H1 (cell line): ENCODE data around the gene LGALS9. TPM values are rescaled to one million over a fixed set of nuclear protein-coding genes. Genes with fewer than 3 reads are reported as not detected.

Experiments
- polyA plus RNA-seq, 7 experiments: library from polyadenylated mRNA; depleted of rRNA in 3 of 7; stranded (reverse) in 5 of 7; unstranded in 2 of 7; fragments of >200 nt in 5 of 7; fragments of 200-250 nt in 2 of 7; gene quantifications; 1 replicate in 5 of 7; 2 replicates in 1 of 7; 4 replicates in 1 of 7; pipeline versions ENCODE4 v1.2.1 to v1.2.3, GENCODE V29; 2011 to 2013; ENCODE audit warnings: missing spikeins in 2 of 7, mixed read lengths in 2 of 7
- total RNA-seq: library from RNA; stranded (reverse); fragmentation: NEBNext Ultra II Directional; extraction: Animal tissue kit (Norgen Biotek cat#: 25700); gene quantifications from 2 replicates; pipeline ENCODE4 v1.2.1, GENCODE V29; 2021
- TF ChIP-seq, protein P1 (sequence below): fragments of 300-600 bp; sonication (generic); IDR thresholded peaks from 2 replicates; pipeline ENCODE4 v1.7.1; 2012; ENCODE audit warnings: low read length, moderate library complexity, mild to moderate bottlenecking, inconsistent platforms; ENCODE audit not compliant: insufficient replicate concordance
- TF ChIP-seq, protein P2 (sequence below): IDR thresholded peaks from 2 replicates; pipeline ENCODE4 v1.6.1; 2011; ENCODE audit warnings: low read length, improper control_type of control experiment

The LGALS9 gene
- total and polyA plus RNA-seq, 2 of the 8 experiments (the other 6 are each of a cell fraction or from before 2014, with no cell fraction given) = 0.95 to 1.7 TPM

- TF ChIP-seq, protein P1, sequence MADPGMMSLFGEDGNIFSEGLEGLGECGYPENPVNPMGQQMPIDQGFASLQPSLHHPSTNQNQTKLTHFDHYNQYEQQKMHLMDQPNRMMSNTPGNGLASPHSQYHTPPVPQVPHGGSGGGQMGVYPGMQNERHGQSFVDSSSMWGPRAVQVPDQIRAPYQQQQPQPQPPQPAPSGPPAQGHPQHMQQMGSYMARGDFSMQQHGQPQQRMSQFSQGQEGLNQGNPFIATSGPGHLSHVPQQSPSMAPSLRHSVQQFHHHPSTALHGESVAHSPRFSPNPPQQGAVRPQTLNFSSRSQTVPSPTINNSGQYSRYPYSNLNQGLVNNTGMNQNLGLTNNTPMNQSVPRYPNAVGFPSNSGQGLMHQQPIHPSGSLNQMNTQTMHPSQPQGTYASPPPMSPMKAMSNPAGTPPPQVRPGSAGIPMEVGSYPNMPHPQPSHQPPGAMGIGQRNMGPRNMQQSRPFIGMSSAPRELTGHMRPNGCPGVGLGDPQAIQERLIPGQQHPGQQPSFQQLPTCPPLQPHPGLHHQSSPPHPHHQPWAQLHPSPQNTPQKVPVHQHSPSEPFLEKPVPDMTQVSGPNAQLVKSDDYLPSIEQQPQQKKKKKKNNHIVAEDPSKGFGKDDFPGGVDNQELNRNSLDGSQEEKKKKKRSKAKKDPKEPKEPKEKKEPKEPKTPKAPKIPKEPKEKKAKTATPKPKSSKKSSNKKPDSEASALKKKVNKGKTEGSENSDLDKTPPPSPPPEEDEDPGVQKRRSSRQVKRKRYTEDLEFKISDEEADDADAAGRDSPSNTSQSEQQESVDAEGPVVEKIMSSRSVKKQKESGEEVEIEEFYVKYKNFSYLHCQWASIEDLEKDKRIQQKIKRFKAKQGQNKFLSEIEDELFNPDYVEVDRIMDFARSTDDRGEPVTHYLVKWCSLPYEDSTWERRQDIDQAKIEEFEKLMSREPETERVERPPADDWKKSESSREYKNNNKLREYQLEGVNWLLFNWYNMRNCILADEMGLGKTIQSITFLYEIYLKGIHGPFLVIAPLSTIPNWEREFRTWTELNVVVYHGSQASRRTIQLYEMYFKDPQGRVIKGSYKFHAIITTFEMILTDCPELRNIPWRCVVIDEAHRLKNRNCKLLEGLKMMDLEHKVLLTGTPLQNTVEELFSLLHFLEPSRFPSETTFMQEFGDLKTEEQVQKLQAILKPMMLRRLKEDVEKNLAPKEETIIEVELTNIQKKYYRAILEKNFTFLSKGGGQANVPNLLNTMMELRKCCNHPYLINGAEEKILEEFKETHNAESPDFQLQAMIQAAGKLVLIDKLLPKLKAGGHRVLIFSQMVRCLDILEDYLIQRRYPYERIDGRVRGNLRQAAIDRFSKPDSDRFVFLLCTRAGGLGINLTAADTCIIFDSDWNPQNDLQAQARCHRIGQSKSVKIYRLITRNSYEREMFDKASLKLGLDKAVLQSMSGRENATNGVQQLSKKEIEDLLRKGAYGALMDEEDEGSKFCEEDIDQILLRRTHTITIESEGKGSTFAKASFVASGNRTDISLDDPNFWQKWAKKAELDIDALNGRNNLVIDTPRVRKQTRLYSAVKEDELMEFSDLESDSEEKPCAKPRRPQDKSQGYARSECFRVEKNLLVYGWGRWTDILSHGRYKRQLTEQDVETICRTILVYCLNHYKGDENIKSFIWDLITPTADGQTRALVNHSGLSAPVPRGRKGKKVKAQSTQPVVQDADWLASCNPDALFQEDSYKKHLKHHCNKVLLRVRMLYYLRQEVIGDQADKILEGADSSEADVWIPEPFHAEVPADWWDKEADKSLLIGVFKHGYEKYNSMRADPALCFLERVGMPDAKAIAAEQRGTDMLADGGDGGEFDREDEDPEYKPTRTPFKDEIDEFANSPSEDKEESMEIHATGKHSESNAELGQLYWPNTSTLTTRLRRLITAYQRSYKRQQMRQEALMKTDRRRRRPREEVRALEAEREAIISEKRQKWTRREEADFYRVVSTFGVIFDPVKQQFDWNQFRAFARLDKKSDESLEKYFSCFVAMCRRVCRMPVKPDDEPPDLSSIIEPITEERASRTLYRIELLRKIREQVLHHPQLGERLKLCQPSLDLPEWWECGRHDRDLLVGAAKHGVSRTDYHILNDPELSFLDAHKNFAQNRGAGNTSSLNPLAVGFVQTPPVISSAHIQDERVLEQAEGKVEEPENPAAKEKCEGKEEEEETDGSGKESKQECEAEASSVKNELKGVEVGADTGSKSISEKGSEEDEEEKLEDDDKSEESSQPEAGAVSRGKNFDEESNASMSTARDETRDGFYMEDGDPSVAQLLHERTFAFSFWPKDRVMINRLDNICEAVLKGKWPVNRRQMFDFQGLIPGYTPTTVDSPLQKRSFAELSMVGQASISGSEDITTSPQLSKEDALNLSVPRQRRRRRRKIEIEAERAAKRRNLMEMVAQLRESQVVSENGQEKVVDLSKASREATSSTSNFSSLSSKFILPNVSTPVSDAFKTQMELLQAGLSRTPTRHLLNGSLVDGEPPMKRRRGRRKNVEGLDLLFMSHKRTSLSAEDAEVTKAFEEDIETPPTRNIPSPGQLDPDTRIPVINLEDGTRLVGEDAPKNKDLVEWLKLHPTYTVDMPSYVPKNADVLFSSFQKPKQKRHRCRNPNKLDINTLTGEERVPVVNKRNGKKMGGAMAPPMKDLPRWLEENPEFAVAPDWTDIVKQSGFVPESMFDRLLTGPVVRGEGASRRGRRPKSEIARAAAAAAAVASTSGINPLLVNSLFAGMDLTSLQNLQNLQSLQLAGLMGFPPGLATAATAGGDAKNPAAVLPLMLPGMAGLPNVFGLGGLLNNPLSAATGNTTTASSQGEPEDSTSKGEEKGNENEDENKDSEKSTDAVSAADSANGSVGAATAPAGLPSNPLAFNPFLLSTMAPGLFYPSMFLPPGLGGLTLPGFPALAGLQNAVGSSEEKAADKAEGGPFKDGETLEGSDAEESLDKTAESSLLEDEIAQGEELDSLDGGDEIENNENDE = no peak
- TF ChIP-seq, protein P2, sequence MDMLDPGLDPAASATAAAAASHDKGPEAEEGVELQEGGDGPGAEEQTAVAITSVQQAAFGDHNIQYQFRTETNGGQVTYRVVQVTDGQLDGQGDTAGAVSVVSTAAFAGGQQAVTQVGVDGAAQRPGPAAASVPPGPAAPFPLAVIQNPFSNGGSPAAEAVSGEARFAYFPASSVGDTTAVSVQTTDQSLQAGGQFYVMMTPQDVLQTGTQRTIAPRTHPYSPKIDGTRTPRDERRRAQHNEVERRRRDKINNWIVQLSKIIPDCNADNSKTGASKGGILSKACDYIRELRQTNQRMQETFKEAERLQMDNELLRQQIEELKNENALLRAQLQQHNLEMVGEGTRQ = no peak
Observed at GRCh38 chr17:27585792-27586191, 45.2 kb upstream of the LGALS9 start (continued).
